ENCODE measurements around the gene MOGAT3.

The MOGAT3 gene

GRCh38 chr7:101200862-101201599, at the start of gene MOGAT3:
MOGAT3 (minus strand) TSS chr7:101201036; CDS start chr7:101200854, 182 bp downstream.
- no peak for DNase-seq

- no peak for DNase-seq
Observed at GRCh38 chr7:101250324-101250723, 49.5 kb upstream of the MOGAT3 start.

- no peak for DNase-seq
Observed at GRCh38 chr7:101248276-101248675, 47.4 kb upstream of the MOGAT3 start.

GRCh38 chr7:101245147-101245668, 44.4 kb upstream of the MOGAT3 start:
- DNase-seq: no peak

GRCh38 chr7:101244375-101245146, 43.7 kb upstream of the MOGAT3 start, which contains the start of gene FIS1:
FIS1 (minus strand) TSS chr7:101245081; CDS start chr7:101245004, 77 bp downstream.
- peak; percentile 90 to 93 for DNase-seq

GRCh38 chr7:101243646-101244374, 43.0 kb upstream of the MOGAT3 start:
- DNase-seq: no peak

- DNase-seq: no peak
Observed at GRCh38 chr7:101241443-101242349, 40.9 kb upstream of the MOGAT3 start.

- DNase-seq: no peak
Observed at GRCh38 chr7:101241015-101241363, 40.2 kb upstream of the MOGAT3 start.

- DNase-seq: no peak
Observed at GRCh38 chr7:101240226-101241014, 39.6 kb upstream of the MOGAT3 start.

- no peak for DNase-seq
Observed at GRCh38 chr7:101239951-101240220, 39.0 kb upstream of the MOGAT3 start.

GRCh38 chr7:101239191-101239950, 38.5 kb upstream of the MOGAT3 start:
- no peak for DNase-seq

- no peak for DNase-seq
Observed at GRCh38 chr7:101238226-101239182, 37.7 kb upstream of the MOGAT3 start.

- no peak for DNase-seq
Observed at GRCh38 chr7:101237206-101238067, 36.6 kb upstream of the MOGAT3 start, which contains the start of gene CLDN15. CLDN15 (minus strand) TSS chr7:101237802; CDS start chr7:101237581, 221 bp downstream.

GRCh38 chr7:101236292-101236835, 35.5 kb upstream of the MOGAT3 start:
- no peak for DNase-seq

GRCh38 chr7:101235522-101235921, 34.7 kb upstream of the MOGAT3 start:
- no peak for DNase-seq

GRCh38 chr7:101235050-101235449, 34.2 kb upstream of the MOGAT3 start:
- no peak for DNase-seq

GRCh38 chr7:101234636-101235035, 33.8 kb upstream of the MOGAT3 start:
- no peak for DNase-seq

- DNase-seq: no peak
Observed at GRCh38 chr7:101233907-101234547, 33.2 kb upstream of the MOGAT3 start.

Data from stimulated activated CD4-positive, alpha-beta T cell treated with anti-CD3 and anti-CD28 coated beads, Interleukin-4, amount 100 ng/mL, for 4 hours (primary cell).